Colonic mucosa (tissue), 4 donors: Measurements from ENCODE around the gene IL36G. TPM values are rescaled to one million over a fixed set of nuclear protein-coding genes. Genes with fewer than 3 reads are reported as not detected.

Experiments
- DNase-seq: peaks from one replicate; pipeline ENCODE4 v3.0.0-alpha.2; 2020
- H3K27ac ChIP-seq: fragments of 200-600 bp; one replicate; pipeline ENCODE4 v1.8.0; 2021
- H3K27me3 ChIP-seq: fragments of 200-600 bp; one replicate; pipeline ENCODE4 v1.8.0; 2021
- H3K36me3 ChIP-seq: fragments of 200-600 bp; one replicate; pipeline ENCODE4 v1.8.0; 2021
- H3K4me1 ChIP-seq: fragments of 200-600 bp; one replicate; pipeline ENCODE4 v1.8.0; 2021; ENCODE audit warnings: mild to moderate bottlenecking
- H3K4me3 ChIP-seq: fragments of 200-600 bp; one replicate; pipeline ENCODE4 v1.8.0; 2021
- H3K9ac ChIP-seq, 2 donors: one replicate each; pipeline ENCODE4 v1.7.0; 2013; ENCODE audit warnings: control low read depth in 2 of 2, low read depth in 2 of 2, low read length in 2 of 2
- H3K9me3 ChIP-seq: fragments of 200-600 bp; one replicate; pipeline ENCODE4 v1.8.0; 2021
- CTCF ChIP-seq: fragments of 200-600 bp; IDR thresholded peaks from one replicate; pipeline ENCODE4 v1.8.0; 2022; ENCODE audit warnings: antibody characterized with exemption, mild to moderate bottlenecking
- intact Hi-C: fragments of 100-400 bp; cut with DNase I; formaldehyde crosslinking; loops from one replicate; pipeline ENCODE4 v1.14.1; 2022
- total RNA-seq, 2 donors: library from RNA; stranded (reverse); fragmentation: NEBNext Ultra II Directional in 1 of 2; extraction: Animal tissue kit (Norgen Biotek cat#: 25700) in 1 of 2; gene quantifications; one replicate each; pipeline ENCODE4 v1.2.1, GENCODE V29; 2021
- donor health status: healthy.
- donor health status: DM: no; HTN: no; CAD: no.
- donor health status: DM: no; HTN: no; CAD: no.

Gene IL36G
- total RNA-seq, 2 donors from 2014 or later: 0.40 to 0.69 TPM

- intact Hi-C loops: loop anchor here (2.0 to 10.0 kb wide), 3 partner anchors 59 to 336 kb away; no protein-coding TSS in a partner anchor
These were observed 36.8 kb upstream of the IL36G start for GRCh38 chr2:112940859-112941625.

GRCh38 chr2:112941753-112942653, 35.8 kb upstream of the IL36G start:
- no peaks in the 10 kb centered on the region for H3K9me3 ChIP-seq
- intact Hi-C loops: loop anchor here (2.0 to 10.0 kb wide), 3 partner anchors 60 to 337 kb away; no protein-coding TSS in a partner anchor
- H3K4me3 ChIP-seq: no peak overlapping the region
- peak; percentile 82 for TF ChIP-seq CTCF
- no peaks in the 10 kb centered on the region for H3K4me1 ChIP-seq
- H3K36me3 ChIP-seq: no peaks in the 10 kb centered on the region
- peak; percentile 91 for DNase-seq
- no peak overlapping the region for H3K27ac ChIP-seq
- no peak overlapping the region for H3K9ac ChIP-seq
- H3K27me3 ChIP-seq: no peaks in the 10 kb centered on the region

More at GRCh38 chr2:112940859-112941625, 36.8 kb upstream of the IL36G start:
- no peak for TF ChIP-seq CTCF
- Histone ChIP-seq H3K27me3 (no peaks in the 10 kb centered on the region), H3K4me3 (no peak overlapping the region), H3K36me3 (no peaks in the 10 kb centered on the region), H3K27ac (no peak overlapping the region), H3K9ac (no peak overlapping the region), H3K9me3 (no peaks in the 10 kb centered on the region), H3K4me1 (no peaks in the 10 kb centered on the region)
- no peak for DNase-seq

- Histone ChIP-seq H3K4me1 (no peaks in the 10 kb centered on the region), H3K9me3 (no peaks in the 10 kb centered on the region), H3K27ac (no peak overlapping the region), H3K9ac (no peak overlapping the region), H3K27me3 (no peaks in the 10 kb centered on the region), H3K4me3 (no peak overlapping the region), H3K36me3 (no peaks in the 10 kb centered on the region)
- TF ChIP-seq CTCF: no peak
- intact Hi-C loops: loop anchor here (5.0 to 10.0 kb wide), 2 partner anchors 60 to 338 kb away; no protein-coding TSS in a partner anchor
- DNase-seq: no peak
These were observed 35.2 kb upstream of the IL36G start for GRCh38 chr2:112942654-112943002.

GRCh38 chr2:112944971-112945370, 32.8 kb upstream of the IL36G start:
- no peak for DNase-seq
- no peak for TF ChIP-seq CTCF
- Histone ChIP-seq H3K36me3 (no peaks in the 10 kb centered on the region), H3K9ac (no peak overlapping the region), H3K9me3 (no peaks in the 10 kb centered on the region), H3K27me3 (no peaks in the 10 kb centered on the region), H3K4me3 (no peak overlapping the region), H3K27ac (no peak overlapping the region), H3K4me1 (no peaks in the 10 kb centered on the region)
- intact Hi-C loops: loop anchor here (5.0 to 10.0 kb wide), 2 partner anchors 63 to 340 kb away; no protein-coding TSS in a partner anchor

GRCh38 chr2:112946086-112946485, 31.7 kb upstream of the IL36G start:
- no peak overlapping the region for H3K27ac ChIP-seq
- H3K9me3 ChIP-seq: no peaks in the 10 kb centered on the region
- intact Hi-C loops: loop anchor here (10.0 kb wide), 1 partner anchor 341 kb away; no protein-coding TSS in a partner anchor
- DNase-seq: no peak
- no peaks in the 10 kb centered on the region for H3K27me3 ChIP-seq
- no peak overlapping the region for H3K4me3 ChIP-seq
- H3K36me3 ChIP-seq: no peaks in the 10 kb centered on the region
- TF ChIP-seq CTCF: no peak
- H3K9ac ChIP-seq: no peak overlapping the region
- no peaks in the 10 kb centered on the region for H3K4me1 ChIP-seq
